Stimulated activated naive CD4-positive, alpha-beta T cell treated with Interleukin-2 at 50 U/mL for 16 hours (primary cell): ENCODE data around the gene TNNI3.
"Not testable (repeated sequence)": the region's sequence is repeated elsewhere in the genome, so short reads cannot be mapped to it uniquely, and the experiment has no call there.

Experiments
- DNase-seq: peaks from one replicate; lab custom pipeline; 2025; lab: John Stamatoyannopoulos, UW

TNNI3 gene

GRCh38 chr19:55113570-55114039 is 43.9 kb downstream of the TNNI3 start:
- DNase-seq, result no peak

GRCh38 chr19:55112777-55113569 is 44.6 kb downstream of the TNNI3 start:
- DNase-seq, result no peak

- no peak for DNase-seq
Measured at GRCh38 chr19:55112246-55112776, 45.2 kb downstream of the TNNI3 start.

- DNase-seq, result no peak
Measured at GRCh38 chr19:55111238-55111831, 46.2 kb downstream of the TNNI3 start.

- DNase-seq, result no peak
Measured at GRCh38 chr19:55109527-55110291, 47.8 kb downstream of the TNNI3 start.

GRCh38 chr19:55107252-55107651 is 50.3 kb downstream of the TNNI3 start:
- DNase-seq, result not testable (repeated sequence)

GRCh38 chr19:55106591-55106990 is 50.9 kb downstream of the TNNI3 start:
- no peak for DNase-seq

GRCh38 chr19:55105237-55105636 is 52.3 kb downstream of the TNNI3 start:
- no peak for DNase-seq

- DNase-seq, result no peak
Measured at GRCh38 chr19:55103190-55103589, 54.3 kb downstream of the TNNI3 start.
